ENCODE measurements around the gene MPST. TPM values are rescaled to one million over a fixed set of nuclear protein-coding genes. Genes with fewer than 3 reads are reported as not detected.

MPST gene
- total RNA-seq, 1 donor from 2014 or later, result 186 TPM

- no peaks in the 10 kb centered on the region for H3K36me3 ChIP-seq (ENCODE audit: control insufficient read depth, insufficient read depth, low read length)
- DNase-seq (ENCODE audit: low read depth), result no peak
- TF ChIP-seq CTCF (IDR thresholded peaks at IDR 0.05; ENCODE audit: insufficient read depth, low read length, poor library complexity, severe bottlenecking), result no peak
- H3K27me3 ChIP-seq (ENCODE audit: control insufficient read depth, insufficient read depth, low read length), result peaks cover 15% of the 10 kb centered on the region
- H3K4me3 ChIP-seq (ENCODE audit: low read depth, low read length), result no peak overlapping the region
Measured at GRCh38 chr22:36979016-36979910, 40.3 kb upstream of the MPST start.

GRCh38 chr22:36981247-36981775 lies 38.2 kb upstream of the MPST start:
- Histone ChIP-seq H3K27me3 (ENCODE audit: control insufficient read depth, insufficient read depth, low read length) (peaks cover 13% of the 10 kb centered on the region), H3K4me3 (ENCODE audit: low read depth, low read length) (no peak overlapping the region), H3K36me3 (ENCODE audit: control insufficient read depth, insufficient read depth, low read length) (no peaks in the 10 kb centered on the region)
- DNase-seq (ENCODE audit: low read depth), result no peak
- TF ChIP-seq CTCF (IDR thresholded peaks at IDR 0.05; ENCODE audit: insufficient read depth, low read length, poor library complexity, severe bottlenecking), result no peak

- TF ChIP-seq CTCF (IDR thresholded peaks at IDR 0.05; ENCODE audit: insufficient read depth, low read length, poor library complexity, severe bottlenecking), result no peak
- Histone ChIP-seq H3K4me3 (ENCODE audit: low read depth, low read length) (no peak overlapping the region), H3K36me3 (ENCODE audit: control insufficient read depth, insufficient read depth, low read length) (no peaks in the 10 kb centered on the region), H3K27me3 (ENCODE audit: control insufficient read depth, insufficient read depth, low read length) (peaks cover 13% of the 10 kb centered on the region)
- no peak for DNase-seq (ENCODE audit: low read depth)
Measured at GRCh38 chr22:36982136-36982535, 37.4 kb upstream of the MPST start.

- H3K27me3 ChIP-seq (ENCODE audit: control insufficient read depth, insufficient read depth, low read length), result peaks cover 11% of the 10 kb centered on the region
- TF ChIP-seq CTCF (IDR thresholded peaks at IDR 0.05; ENCODE audit: insufficient read depth, low read length, poor library complexity, severe bottlenecking), result no peak
- H3K36me3 ChIP-seq (ENCODE audit: control insufficient read depth, insufficient read depth, low read length), result no peaks in the 10 kb centered on the region
- no peak overlapping the region for H3K4me3 ChIP-seq (ENCODE audit: low read depth, low read length)
- no peak for DNase-seq (ENCODE audit: low read depth)
Measured at GRCh38 chr22:36985211-36985889, 34.2 kb upstream of the MPST start.

- peaks cover 6% of the 10 kb centered on the region for H3K27me3 ChIP-seq (ENCODE audit: control insufficient read depth, insufficient read depth, low read length)
- no peak overlapping the region for H3K4me3 ChIP-seq (ENCODE audit: low read depth, low read length)
- H3K36me3 ChIP-seq (ENCODE audit: control insufficient read depth, insufficient read depth, low read length), result no peaks in the 10 kb centered on the region
- peak; percentile 61 for TF ChIP-seq CTCF (IDR thresholded peaks at IDR 0.05; ENCODE audit: insufficient read depth, low read length, poor library complexity, severe bottlenecking)
- no peak for DNase-seq (ENCODE audit: low read depth)
Measured at GRCh38 chr22:36986242-36986821, 33.2 kb upstream of the MPST start.
